Bronchial epithelial cell (primary cell): ENCODE measurements around the gene GGACT. TPM values are rescaled to one million over a fixed set of nuclear protein-coding genes. Genes with fewer than 3 reads are reported as not detected.

Experiments
- DNase-seq: peaks from one replicate; pipeline ENCODE4 v3.0.0-alpha.2; 2010; ENCODE audit warnings: low read depth
- FAIRE-seq: peaks from 2 replicates; lab custom pipeline; 2011; peaks lifted over from hg19 to GRCh38; lab: Jason Lieb, UNC
- H3K27me3 ChIP-seq: 2 replicates; pipeline ENCODE4 v1.5.1; 2011; ENCODE audit warnings: low read length; ENCODE audit not compliant: control insufficient read depth, insufficient read depth
- H3K36me3 ChIP-seq: 2 replicates; pipeline ENCODE4 v1.5.1; 2011; ENCODE audit warnings: low read length; ENCODE audit not compliant: control insufficient read depth, insufficient read depth
- H3K4me3 ChIP-seq: 2 replicates; pipeline ENCODE4 v1.5.1; 2011; ENCODE audit warnings: mild to moderate bottlenecking, low read depth, low read length, control low read depth
- total RNA-seq: library from RNA; depleted of rRNA; stranded (reverse); fragments of >200 nt; gene quantifications from 2 replicates; pipeline ENCODE4 v1.2.1, GENCODE V29; 2014
- TF ChIP-seq, protein P1 (sequence below): IDR thresholded peaks from 2 replicates; pipeline ENCODE4 v1.5.1; 2011; ENCODE audit warnings: mild to moderate bottlenecking, moderate library complexity, low read length, control low read depth, inconsistent platforms; ENCODE audit not compliant: insufficient read depth, severe bottlenecking

The GGACT gene
- total RNA-seq, 1 donor from 2014 or later: 5.5 TPM

DNA sequence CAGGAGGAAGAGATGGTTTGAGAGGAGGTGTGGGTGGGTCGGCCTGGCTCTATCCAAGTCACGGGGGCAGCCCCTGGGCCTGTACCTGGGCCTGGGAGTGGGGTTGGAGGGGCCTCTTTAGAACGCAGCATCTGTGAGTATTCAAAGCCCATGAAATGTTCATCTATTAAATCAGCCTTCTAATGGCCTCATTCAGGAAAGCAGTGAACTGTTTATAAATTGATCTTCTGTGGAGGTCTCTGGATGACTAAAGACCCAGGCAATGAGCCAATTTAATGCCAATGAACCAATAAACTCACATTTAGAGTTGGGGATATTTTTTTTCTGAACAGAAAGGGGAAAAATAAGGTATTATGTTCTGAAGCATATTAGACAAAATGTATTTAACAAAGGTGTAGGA is 19.9 kb upstream of the GGACT start:
- Histone ChIP-seq H3K4me3 (no peak overlapping the region), H3K27me3 (no peaks in the 10 kb centered on the region), H3K36me3 (no peaks in the 10 kb centered on the region)
- FAIRE-seq (no peak), DNase-seq (no peak)
- TF ChIP-seq, protein P1, sequence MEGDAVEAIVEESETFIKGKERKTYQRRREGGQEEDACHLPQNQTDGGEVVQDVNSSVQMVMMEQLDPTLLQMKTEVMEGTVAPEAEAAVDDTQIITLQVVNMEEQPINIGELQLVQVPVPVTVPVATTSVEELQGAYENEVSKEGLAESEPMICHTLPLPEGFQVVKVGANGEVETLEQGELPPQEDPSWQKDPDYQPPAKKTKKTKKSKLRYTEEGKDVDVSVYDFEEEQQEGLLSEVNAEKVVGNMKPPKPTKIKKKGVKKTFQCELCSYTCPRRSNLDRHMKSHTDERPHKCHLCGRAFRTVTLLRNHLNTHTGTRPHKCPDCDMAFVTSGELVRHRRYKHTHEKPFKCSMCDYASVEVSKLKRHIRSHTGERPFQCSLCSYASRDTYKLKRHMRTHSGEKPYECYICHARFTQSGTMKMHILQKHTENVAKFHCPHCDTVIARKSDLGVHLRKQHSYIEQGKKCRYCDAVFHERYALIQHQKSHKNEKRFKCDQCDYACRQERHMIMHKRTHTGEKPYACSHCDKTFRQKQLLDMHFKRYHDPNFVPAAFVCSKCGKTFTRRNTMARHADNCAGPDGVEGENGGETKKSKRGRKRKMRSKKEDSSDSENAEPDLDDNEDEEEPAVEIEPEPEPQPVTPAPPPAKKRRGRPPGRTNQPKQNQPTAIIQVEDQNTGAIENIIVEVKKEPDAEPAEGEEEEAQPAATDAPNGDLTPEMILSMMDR: no peak

DNA sequence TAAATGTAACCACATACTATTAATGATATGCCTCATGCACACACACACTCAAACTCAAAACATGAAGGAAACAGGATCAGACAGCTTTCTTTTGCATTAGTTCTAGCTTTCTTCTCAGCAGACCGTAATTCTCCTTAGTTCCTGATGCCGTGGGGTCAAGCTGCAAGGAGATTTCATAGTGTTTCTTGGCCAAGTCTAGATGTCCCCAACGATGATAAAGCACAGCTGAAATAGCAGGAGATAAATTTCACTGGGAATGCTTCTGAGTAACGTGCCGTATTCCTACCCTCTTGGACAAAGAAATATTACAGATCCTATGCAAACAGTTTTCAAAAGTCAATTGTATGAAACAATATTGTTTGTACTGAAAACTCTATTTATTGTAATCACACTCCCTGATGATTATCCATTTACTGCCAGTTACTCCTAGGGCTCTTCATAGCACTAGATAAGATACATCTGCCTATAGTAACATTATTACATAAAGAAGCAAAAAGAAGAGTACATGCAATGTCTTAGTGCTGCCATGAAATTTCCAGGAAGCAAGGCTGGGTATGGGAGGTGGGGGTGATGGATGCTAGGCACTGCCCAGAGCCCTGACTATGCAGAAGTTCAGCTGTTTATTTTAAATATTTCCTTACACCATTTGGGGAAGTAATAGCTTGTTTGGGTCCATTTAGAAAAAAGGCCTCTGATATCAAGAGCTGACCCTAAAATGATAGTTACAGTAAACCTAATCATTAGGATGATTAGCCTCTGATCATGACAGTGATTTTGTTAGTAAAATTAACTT is 16.5 kb upstream of the GGACT start:
- DNase-seq (no peak), FAIRE-seq (no peak)
- no peaks in the 10 kb centered on the region for H3K27me3 ChIP-seq
- H3K4me3 ChIP-seq: no peak overlapping the region
- TF ChIP-seq, protein P1: no peak
- H3K36me3 ChIP-seq: no peaks in the 10 kb centered on the region

DNA sequence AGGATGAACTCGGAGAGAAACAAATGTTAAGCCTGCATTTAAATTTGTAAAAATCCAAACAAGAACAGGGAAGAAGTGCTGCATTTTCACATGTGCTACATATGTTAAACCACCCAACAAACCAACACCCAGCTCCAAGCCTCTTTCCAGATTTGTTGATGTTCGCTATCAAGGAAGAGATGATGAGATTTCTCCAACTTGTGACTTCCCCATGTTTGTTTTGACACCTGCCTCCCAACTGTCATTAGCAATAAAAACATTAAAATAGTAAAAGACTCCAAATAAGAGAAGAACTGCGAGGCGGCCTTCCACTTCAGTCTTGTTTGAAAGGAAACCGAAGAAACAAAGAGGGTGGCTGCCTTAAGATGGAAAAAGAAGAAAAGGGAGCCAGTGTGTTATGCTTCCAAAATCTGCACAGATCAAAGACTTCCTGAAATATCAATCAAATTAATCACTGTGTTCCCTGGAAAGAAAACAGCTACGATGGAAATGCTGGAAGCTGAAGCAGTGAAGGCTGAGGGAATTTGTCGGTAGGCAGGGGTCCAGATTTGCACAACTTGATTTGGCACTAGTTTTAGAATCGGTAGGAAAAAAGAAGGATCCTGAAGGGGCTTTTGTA is 14.0 kb upstream of the GGACT start:
- no peak overlapping the region for H3K4me3 ChIP-seq
- H3K36me3 ChIP-seq: no peaks in the 10 kb centered on the region
- FAIRE-seq (no peak), DNase-seq (no peak)
- TF ChIP-seq, protein P1: no peak
- no peaks in the 10 kb centered on the region for H3K27me3 ChIP-seq

DNA sequence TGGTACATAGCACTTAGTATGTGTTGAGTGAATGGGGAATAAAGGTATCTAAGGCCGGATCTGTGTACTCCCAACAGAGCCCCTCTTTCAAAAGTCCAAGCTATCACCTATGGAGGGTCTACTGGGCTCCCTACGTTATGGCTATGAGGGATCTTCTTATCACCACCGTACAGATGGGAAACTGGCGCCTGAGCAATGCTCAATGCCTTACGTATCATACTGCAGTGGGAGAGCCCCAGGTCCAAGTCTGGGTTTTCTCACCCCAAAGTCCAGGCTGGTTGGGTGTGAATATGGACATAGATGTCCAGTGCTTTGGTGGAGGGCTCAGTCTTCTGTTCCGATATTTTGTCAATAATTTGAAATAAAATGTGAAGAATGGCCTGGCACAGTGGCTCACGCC is 13.1 kb upstream of the GGACT start:
- Histone ChIP-seq H3K27me3 (no peaks in the 10 kb centered on the region), H3K4me3 (no peak overlapping the region), H3K36me3 (no peaks in the 10 kb centered on the region)
- DNase-seq (no peak), FAIRE-seq (no peak)
- TF ChIP-seq, protein P1: no peak

DNA sequence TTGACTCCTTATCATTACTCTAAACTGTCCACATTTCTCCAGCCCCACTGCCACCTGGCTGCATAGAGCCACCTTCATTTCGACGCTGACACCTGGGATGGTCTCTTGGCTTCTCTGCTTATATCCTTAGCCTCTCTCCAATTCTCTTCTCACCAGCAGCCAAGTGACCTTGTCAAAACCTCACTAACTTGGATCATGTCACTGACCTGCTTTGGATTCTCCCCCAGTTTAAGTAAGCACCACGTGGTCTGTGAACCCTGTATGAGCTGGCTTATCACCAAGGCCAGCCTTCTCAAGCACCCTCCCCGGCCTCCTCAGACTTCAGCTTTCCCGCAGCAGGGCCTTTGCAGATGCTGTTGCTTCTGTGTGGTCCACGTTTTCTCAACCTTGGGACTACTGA is 12.3 kb upstream of the GGACT start:
- no peak overlapping the region for H3K4me3 ChIP-seq
- H3K36me3 ChIP-seq: no peaks in the 10 kb centered on the region
- no peak for FAIRE-seq
- TF ChIP-seq, protein P1: no peak
- no peak for DNase-seq
- H3K27me3 ChIP-seq: no peaks in the 10 kb centered on the region
